Suppressor macrophage treated with lipopolysaccharide for 1 hour (primary cell): ENCODE measurements around the gene HNRNPH1.
"Not testable (repeated sequence)": the region's sequence is repeated elsewhere in the genome, so short reads cannot be mapped to it uniquely, and the experiment has no call there.

Source experiments
- DNase-seq, 3 donors: peaks; one replicate each; pipeline ENCODE4 v3.0.0-alpha.2; 2020 to 2022

The HNRNPH1 gene, protein sequence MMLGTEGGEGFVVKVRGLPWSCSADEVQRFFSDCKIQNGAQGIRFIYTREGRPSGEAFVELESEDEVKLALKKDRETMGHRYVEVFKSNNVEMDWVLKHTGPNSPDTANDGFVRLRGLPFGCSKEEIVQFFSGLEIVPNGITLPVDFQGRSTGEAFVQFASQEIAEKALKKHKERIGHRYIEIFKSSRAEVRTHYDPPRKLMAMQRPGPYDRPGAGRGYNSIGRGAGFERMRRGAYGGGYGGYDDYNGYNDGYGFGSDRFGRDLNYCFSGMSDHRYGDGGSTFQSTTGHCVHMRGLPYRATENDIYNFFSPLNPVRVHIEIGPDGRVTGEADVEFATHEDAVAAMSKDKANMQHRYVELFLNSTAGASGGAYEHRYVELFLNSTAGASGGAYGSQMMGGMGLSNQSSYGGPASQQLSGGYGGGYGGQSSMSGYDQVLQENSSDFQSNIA

DNA sequence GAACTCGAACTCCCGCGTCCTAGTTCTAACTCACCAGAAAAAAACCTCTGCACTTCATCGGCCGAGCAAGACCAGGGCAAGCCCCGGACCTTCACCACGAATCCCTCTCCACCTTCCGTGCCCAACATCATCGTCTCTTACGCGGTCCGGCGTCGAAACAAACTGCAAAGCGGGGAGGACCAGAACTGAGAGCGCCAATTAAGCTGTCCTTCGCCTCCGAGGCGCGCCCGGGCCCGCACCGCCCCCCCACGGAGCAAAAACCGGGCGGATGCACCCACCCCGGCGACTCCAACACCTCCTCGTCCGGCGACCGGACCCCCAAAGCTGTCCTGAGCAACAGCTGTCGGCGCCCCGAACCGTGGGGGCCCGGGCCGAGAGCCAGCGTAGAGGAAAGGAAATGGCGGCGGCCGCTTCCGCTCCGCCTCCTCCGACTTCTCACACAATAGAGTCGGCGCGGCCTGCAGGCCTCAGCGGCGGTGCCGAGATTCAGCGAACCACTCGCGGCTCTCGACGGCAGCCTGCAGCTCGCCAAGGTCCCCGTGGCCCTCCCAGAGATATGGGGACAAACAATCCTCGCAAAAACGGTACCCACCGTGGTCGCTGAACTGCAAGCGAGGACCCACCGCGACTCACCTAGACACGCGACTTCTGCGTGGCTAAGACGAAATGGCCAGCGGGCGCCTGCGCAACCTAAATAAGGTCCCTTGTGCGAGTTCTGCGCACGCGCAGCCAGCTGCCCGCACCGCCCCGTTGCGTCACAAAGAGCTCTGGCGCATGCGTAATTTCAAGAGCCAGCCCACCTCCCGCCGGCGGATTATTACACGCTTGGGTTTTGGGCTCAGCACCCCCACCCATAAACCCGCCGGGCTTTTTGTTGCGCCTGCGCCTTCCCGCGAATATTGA lies at the start of gene HNRNPH1:
TSS of gene HNRNPH1 (minus strand) at position 669 of the 903 bp plus-strand sequence. CDS start at position 131, 538 bp downstream.
- peak; percentile 99 to 100 (median 99) for DNase-seq

- DNase-seq, result peak; percentile 71 to 79 (median 78)
Measured at GRCh38 chr5:179668391-179668790, 44.9 kb upstream of the HNRNPH1 start.

GRCh38 chr5:179661647-179662046 lies 38.2 kb upstream of the HNRNPH1 start:
- not testable (repeated sequence) for DNase-seq

- peak; percentile 67 to 75 (median 70) for DNase-seq
Measured at GRCh38 chr5:179658179-179658856, 34.8 kb upstream of the HNRNPH1 start.

DNA sequence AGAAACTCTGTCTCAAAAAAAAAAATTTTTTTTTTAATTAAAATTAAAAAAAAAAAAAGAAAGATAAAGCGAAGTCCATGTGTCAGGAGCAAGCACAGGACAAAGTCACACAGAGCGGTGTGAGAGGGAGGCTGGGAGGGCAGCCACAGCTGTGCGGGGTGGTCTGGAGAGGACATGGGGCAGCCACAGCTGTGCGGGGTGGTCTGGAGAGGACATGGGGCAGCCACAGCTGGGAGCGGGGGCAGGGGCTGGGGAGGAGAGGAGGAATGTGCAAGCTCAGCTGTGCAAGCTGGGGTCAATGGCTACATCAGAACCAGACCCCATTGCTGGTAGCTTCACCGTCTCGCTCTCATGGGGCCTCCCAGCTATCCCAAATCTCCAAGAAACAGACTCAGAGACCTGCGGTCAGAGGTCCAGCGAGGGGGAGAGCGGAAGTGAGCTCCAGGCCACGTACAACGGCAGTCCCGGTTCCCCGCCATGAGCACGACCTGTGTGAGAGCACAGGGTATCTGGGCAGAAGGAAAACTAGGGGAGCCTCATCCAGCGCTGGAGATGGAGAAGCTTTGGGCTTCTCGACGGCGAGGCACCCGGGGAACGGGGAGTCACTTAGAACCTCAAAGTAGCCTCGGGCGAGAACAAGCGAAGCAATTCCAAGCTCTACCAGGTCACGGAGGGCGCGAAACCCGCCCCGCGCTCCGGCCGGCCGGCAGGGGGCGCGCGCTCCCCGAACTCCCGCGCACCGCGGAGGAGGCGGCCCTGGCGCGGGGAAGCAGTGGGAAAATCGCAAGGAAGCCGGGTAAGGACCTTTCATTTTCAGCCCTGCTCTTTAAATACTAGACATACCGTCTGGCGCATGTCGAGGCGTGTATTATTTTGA lies 34.1 kb upstream of the HNRNPH1 start:
- DNase-seq, result not testable (repeated sequence)

GRCh38 chr5:179653135-179653534 lies 29.7 kb upstream of the HNRNPH1 start:
- peak in 2 of 3 donors; percentile 13 to 29 for DNase-seq

- DNase-seq, result not testable (repeated sequence)
Measured at GRCh38 chr5:179650245-179650644, 26.8 kb upstream of the HNRNPH1 start.

DNA sequence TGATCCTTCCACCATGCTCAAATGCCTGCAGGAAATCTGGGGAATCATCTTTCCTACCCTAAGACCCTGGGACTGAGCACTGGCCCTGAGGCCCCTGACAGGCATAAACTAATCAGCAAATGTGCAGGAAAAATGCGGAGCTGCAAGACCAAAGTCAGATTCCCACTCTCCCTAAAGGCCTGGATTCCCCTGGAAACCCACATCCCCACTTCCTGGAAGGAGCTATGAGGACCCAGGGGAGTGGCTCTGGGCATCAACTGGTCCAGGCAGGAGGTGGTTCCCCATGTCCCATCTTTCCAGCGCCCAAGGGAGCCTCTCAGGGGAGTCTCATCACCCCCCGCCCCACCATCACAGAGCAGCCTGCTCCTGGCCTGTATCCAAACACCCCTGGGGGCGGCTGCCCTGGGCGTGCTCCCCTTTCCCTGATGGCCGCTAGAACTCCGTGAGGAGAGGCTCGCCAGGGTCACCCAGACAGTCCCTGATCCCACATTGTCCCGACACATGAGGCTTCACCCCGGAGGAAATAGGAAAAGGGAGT lies 25.8 kb upstream of the HNRNPH1 start:
- DNase-seq, result not testable (repeated sequence)

GRCh38 chr5:179648410-179648809 lies 24.9 kb upstream of the HNRNPH1 start:
- no peak for DNase-seq

DNA sequence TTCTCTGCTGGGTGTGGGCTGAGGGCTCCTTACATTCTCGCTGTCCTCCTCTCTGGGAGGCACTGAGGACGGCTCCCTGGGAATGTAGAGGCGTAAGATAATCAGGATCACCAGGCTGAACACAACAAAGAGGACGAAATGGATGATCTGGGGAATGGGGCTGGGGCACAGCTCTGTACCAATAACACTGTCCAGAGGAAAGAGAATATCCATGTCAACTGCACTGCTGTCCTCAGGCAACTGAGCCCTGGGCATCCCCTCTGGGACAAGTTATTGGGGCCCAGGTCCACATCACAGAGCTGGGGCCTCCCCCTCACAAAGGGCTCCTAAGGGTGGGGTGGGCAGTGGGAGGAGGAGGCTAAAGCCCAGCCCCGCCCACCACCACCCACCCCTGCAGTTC lies 21.3 kb upstream of the HNRNPH1 start:
- not testable (repeated sequence) for DNase-seq

GRCh38 chr5:179643141-179643920 lies 19.9 kb upstream of the HNRNPH1 start:
- DNase-seq, result not testable (repeated sequence)

- DNase-seq, result not testable (repeated sequence)
Measured at GRCh38 chr5:179642626-179643025, 19.2 kb upstream of the HNRNPH1 start.

GRCh38 chr5:179641745-179642144 lies 18.3 kb upstream of the HNRNPH1 start:
- not testable (repeated sequence) for DNase-seq

DNA sequence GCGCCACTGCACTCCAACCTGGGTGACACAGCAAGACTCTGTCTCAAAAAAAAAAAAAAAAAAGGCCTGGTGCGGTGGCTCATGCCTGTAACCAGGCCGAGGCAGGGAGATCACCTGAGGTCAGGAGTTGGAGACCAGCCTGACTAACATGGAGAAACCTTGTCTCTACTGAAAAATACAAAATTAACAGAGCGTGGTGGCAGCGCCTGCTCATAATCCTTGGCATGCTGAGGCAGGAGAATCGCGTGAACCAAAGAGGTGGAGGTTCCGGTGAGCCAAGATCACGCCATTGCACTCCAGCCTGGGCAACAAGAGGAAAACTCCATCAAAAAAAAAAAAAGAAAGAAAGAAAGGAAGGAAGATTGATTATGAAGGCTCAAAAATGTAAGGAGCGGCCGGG lies 15.8 kb upstream of the HNRNPH1 start:
- DNase-seq, result not testable (repeated sequence)

DNA sequence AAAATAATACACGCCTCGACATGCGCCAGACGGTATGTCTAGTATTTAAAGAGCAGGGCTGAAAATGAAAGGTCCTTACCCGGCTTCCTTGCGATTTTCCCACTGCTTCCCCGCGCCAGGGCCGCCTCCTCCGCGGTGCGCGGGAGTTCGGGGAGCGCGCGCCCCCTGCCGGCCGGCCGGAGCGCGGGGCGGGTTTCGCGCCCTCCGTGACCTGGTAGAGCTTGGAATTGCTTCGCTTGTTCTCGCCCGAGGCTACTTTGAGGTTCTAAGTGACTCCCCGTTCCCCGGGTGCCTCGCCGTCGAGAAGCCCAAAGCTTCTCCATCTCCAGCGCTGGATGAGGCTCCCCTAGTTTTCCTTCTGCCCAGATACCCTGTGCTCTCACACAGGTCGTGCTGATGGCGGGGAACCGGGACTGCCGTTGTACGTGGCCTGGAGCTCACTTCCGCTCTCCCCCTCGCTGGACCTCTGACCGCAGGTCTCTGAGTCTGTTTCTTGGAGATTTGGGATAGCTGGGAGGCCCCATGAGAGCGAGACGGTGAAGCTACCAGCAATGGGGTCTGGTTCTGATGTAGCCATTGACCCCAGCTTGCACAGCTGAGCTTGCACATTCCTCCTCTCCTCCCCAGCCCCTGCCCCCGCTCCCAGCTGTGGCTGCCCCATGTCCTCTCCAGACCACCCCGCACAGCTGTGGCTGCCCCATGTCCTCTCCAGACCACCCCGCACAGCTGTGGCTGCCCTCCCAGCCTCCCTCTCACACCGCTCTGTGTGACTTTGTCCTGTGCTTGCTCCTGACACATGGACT lies 11.1 kb upstream of the HNRNPH1 start:
- DNase-seq, result not testable (repeated sequence)

GRCh38 chr5:179633501-179634369 lies 10.3 kb upstream of the HNRNPH1 start:
- not testable (repeated sequence) for DNase-seq

- peak in 1 of 3 donors; percentile 15 for DNase-seq
Measured at GRCh38 chr5:179624841-179625271, 1.4 kb upstream of the HNRNPH1 start.
